ENCODE measurements around the gene THSD7B.

Gene THSD7B

GRCh38 chr2:137336067-137336466 lies 570.7 kb downstream of the THSD7B start:
- Histone ChIP-seq H3K27me3 (ENCODE audit: control insufficient read depth in 5 of 5, insufficient read depth in 4 of 5, low read length in 5 of 5) (no peaks in the 10 kb centered on the region), H3K9ac (ENCODE audit: low read length in 5 of 5) (no peak overlapping the region), H3K36me3 (ENCODE audit: control insufficient read depth in 5 of 5, insufficient read depth in 5 of 5, low read length in 5 of 5) (no peaks in the 10 kb centered on the region), H3K9me3 (ENCODE audit: control insufficient read depth in 5 of 5, low read length in 5 of 5) (no peaks in the 10 kb centered on the region), H3K4me3 (ENCODE audit: low read depth in 1 of 5, low read length in 5 of 5) (no peak overlapping the region), H3K4me1 (ENCODE audit: control insufficient read depth in 5 of 5, insufficient read depth in 5 of 5, low read length in 5 of 5) (no peaks in the 10 kb centered on the region), H3K27ac (ENCODE audit: low read depth, low read length) (no peak overlapping the region)

DNA sequence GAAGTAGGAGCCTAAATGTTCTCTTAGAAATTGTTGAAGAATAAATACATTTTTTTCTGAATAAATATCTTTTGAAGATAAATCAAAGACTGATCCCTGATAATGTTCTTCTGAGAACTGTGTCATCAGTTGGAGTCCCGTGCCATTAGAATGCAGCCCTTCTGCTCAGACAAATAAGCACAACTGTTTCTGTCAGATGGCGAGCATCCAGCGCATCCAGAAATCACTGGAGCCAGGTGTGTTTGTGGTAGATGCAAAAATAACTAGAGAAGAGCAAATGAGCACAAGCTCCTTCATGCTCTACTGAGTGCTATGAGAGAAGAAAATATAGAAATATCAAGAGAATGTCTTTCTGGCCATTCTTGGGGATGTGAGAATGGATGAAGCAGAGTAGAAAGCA lies 573.7 kb downstream of the THSD7B start:
- Histone ChIP-seq H3K9ac (ENCODE audit: low read length in 5 of 5) (no peak overlapping the region), H3K4me3 (ENCODE audit: low read depth in 1 of 5, low read length in 5 of 5) (no peak overlapping the region), H3K36me3 (ENCODE audit: control insufficient read depth in 5 of 5, insufficient read depth in 5 of 5, low read length in 5 of 5) (no peaks in the 10 kb centered on the region), H3K27ac (ENCODE audit: low read depth, low read length) (no peak overlapping the region), H3K9me3 (ENCODE audit: control insufficient read depth in 5 of 5, low read length in 5 of 5) (no peaks in the 10 kb centered on the region), H3K4me1 (ENCODE audit: control insufficient read depth in 5 of 5, insufficient read depth in 5 of 5, low read length in 5 of 5) (no peaks in the 10 kb centered on the region), H3K27me3 (ENCODE audit: control insufficient read depth in 5 of 5, insufficient read depth in 4 of 5, low read length in 5 of 5) (no peaks in the 10 kb centered on the region)

DNA sequence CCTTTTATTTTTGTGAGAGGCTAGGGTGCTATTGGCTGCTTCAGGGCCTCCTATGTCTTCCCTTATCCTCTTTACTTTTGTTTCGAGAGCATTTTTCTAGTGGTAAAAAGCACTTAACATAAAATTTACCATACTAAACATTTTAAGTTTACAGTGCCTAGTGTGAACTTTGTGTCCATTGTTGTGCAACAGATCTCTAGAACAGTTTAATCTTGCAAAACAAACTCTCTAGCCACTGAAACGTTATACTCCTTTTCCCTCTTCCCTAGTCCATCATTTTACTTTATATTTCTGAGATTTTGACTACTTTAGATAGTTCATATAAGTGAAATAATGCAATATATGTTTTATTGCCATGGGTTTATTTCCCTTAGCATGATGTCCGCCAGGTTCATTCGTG lies 580.6 kb downstream of the THSD7B start:
- no peak overlapping the region for H3K27ac ChIP-seq (ENCODE audit: low read depth, low read length)
- H3K9me3 ChIP-seq (ENCODE audit: control insufficient read depth in 5 of 5, low read length in 5 of 5), result no peaks in the 10 kb centered on the region
- H3K36me3 ChIP-seq (ENCODE audit: control insufficient read depth in 5 of 5, insufficient read depth in 5 of 5, low read length in 5 of 5), result no peaks in the 10 kb centered on the region
- H3K9ac ChIP-seq (ENCODE audit: low read length in 5 of 5), result no peak overlapping the region
- no peaks in the 10 kb centered on the region for H3K27me3 ChIP-seq (ENCODE audit: control insufficient read depth in 5 of 5, insufficient read depth in 4 of 5, low read length in 5 of 5)
- peaks cover 0 to 23% (median 0%) of the 10 kb centered on the region in 5 donors for H3K4me1 ChIP-seq (ENCODE audit: control insufficient read depth in 5 of 5, insufficient read depth in 5 of 5, low read length in 5 of 5)
- H3K4me3 ChIP-seq (ENCODE audit: low read depth in 1 of 5, low read length in 5 of 5), result no peak overlapping the region

GRCh38 chr2:137348301-137348700 lies 583.0 kb downstream of the THSD7B start:
- peak overlapping the region in 1 of 5 donors; percentile 1 for H3K4me3 ChIP-seq (ENCODE audit: low read depth in 1 of 5, low read length in 5 of 5)
- no peaks in the 10 kb centered on the region for H3K36me3 ChIP-seq (ENCODE audit: control insufficient read depth in 5 of 5, insufficient read depth in 5 of 5, low read length in 5 of 5)
- H3K27me3 ChIP-seq (ENCODE audit: control insufficient read depth in 5 of 5, insufficient read depth in 4 of 5, low read length in 5 of 5), result no peaks in the 10 kb centered on the region
- no peak overlapping the region for H3K9ac ChIP-seq (ENCODE audit: low read length in 5 of 5)
- no peaks in the 10 kb centered on the region for H3K9me3 ChIP-seq (ENCODE audit: control insufficient read depth in 5 of 5, low read length in 5 of 5)
- peaks cover 0 to 27% (median 0%) of the 10 kb centered on the region in 5 donors for H3K4me1 ChIP-seq (ENCODE audit: control insufficient read depth in 5 of 5, insufficient read depth in 5 of 5, low read length in 5 of 5)
- H3K27ac ChIP-seq (ENCODE audit: low read depth, low read length), result no peak overlapping the region

DNA sequence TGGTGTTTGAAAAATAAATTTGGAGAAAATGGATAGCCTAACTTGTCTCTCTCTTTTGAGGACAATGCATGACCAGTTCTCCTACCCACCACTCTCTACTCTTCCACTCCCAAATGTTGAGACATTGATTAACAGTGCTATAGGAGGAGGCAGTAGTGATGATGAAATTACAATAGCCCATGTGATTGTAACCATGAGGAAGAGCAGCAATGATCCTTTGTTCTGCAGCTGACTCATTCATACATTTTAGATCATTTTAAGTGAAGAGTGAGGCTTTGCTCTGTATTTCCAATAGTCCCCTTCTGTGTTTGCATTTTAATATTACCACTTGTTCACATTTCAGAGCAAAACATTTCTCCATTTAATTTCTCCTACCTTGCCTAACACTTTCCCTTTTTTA lies 592.3 kb downstream of the THSD7B start:
- H3K4me1 ChIP-seq (ENCODE audit: control insufficient read depth in 5 of 5, insufficient read depth in 5 of 5, low read length in 5 of 5), result peaks cover 0 to 6% (median 0%) of the 10 kb centered on the region in 5 donors
- H3K9ac ChIP-seq (ENCODE audit: low read length in 5 of 5), result no peak overlapping the region

GRCh38 chr2:137367361-137367760 lies 602.0 kb downstream of the THSD7B start:
- Histone ChIP-seq H3K4me3 (ENCODE audit: low read depth in 1 of 5, low read length in 5 of 5) (no peak overlapping the region), H3K9me3 (ENCODE audit: control insufficient read depth in 5 of 5, low read length in 5 of 5) (no peaks in the 10 kb centered on the region), H3K9ac (ENCODE audit: low read length in 5 of 5) (no peak overlapping the region), H3K4me1 (ENCODE audit: control insufficient read depth in 5 of 5, insufficient read depth in 5 of 5, low read length in 5 of 5) (no peaks in the 10 kb centered on the region), H3K36me3 (ENCODE audit: control insufficient read depth in 5 of 5, insufficient read depth in 5 of 5, low read length in 5 of 5) (no peaks in the 10 kb centered on the region), H3K27ac (ENCODE audit: low read depth, low read length) (no peak overlapping the region), H3K27me3 (ENCODE audit: control insufficient read depth in 5 of 5, insufficient read depth in 4 of 5, low read length in 5 of 5) (no peaks in the 10 kb centered on the region)

More for the DNA sequence above, 592.3 kb downstream of the THSD7B start:
- Histone ChIP-seq H3K27me3 (ENCODE audit: control insufficient read depth in 5 of 5, insufficient read depth in 4 of 5, low read length in 5 of 5) (no peaks in the 10 kb centered on the region), H3K4me3 (ENCODE audit: low read depth in 1 of 5, low read length in 5 of 5) (no peak overlapping the region), H3K9me3 (ENCODE audit: control insufficient read depth in 5 of 5, low read length in 5 of 5) (peaks cover 0 to 4% (median 3%) of the 10 kb centered on the region in 5 donors), H3K27ac (ENCODE audit: low read depth, low read length) (no peak overlapping the region), H3K36me3 (ENCODE audit: control insufficient read depth in 5 of 5, insufficient read depth in 5 of 5, low read length in 5 of 5) (no peaks in the 10 kb centered on the region)

DNA sequence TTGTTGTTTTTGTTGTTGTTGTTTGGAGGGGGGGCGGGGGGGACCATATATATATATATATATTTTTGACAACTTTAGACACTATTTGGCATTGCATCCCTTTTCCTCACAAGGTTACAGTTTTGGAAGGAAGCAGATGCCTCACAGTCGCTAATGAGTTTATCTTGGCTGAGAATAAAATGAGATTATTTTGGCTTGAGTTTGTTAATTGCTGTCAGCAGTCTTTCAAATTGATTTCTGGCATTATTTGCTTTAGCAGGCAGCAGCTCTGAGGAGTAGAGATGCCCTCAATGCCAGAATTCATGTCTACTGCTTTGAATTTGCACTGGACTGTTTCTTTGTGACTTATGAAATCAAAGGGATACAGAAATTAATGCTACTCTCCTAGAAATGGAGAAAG lies 603.8 kb downstream of the THSD7B start:
- Histone ChIP-seq H3K27ac (ENCODE audit: low read depth, low read length) (no peak overlapping the region), H3K9me3 (ENCODE audit: control insufficient read depth in 5 of 5, low read length in 5 of 5) (no peaks in the 10 kb centered on the region), H3K36me3 (ENCODE audit: control insufficient read depth in 5 of 5, insufficient read depth in 5 of 5, low read length in 5 of 5) (no peaks in the 10 kb centered on the region), H3K9ac (ENCODE audit: low read length in 5 of 5) (no peak overlapping the region), H3K4me3 (ENCODE audit: low read depth in 1 of 5, low read length in 5 of 5) (no peak overlapping the region), H3K27me3 (ENCODE audit: control insufficient read depth in 5 of 5, insufficient read depth in 4 of 5, low read length in 5 of 5) (no peaks in the 10 kb centered on the region), H3K4me1 (ENCODE audit: control insufficient read depth in 5 of 5, insufficient read depth in 5 of 5, low read length in 5 of 5) (no peaks in the 10 kb centered on the region)

- peaks cover 0 to 7% (median 2%) of the 10 kb centered on the region in 5 donors for H3K9me3 ChIP-seq (ENCODE audit: control insufficient read depth in 5 of 5, low read length in 5 of 5)
- no peak overlapping the region for H3K27ac ChIP-seq (ENCODE audit: low read depth, low read length)
- no peaks in the 10 kb centered on the region for H3K4me1 ChIP-seq (ENCODE audit: control insufficient read depth in 5 of 5, insufficient read depth in 5 of 5, low read length in 5 of 5)
- no peaks in the 10 kb centered on the region for H3K27me3 ChIP-seq (ENCODE audit: control insufficient read depth in 5 of 5, insufficient read depth in 4 of 5, low read length in 5 of 5)
- no peaks in the 10 kb centered on the region for H3K36me3 ChIP-seq (ENCODE audit: control insufficient read depth in 5 of 5, insufficient read depth in 5 of 5, low read length in 5 of 5)
- H3K9ac ChIP-seq (ENCODE audit: low read length in 5 of 5), result no peak overlapping the region
- no peak overlapping the region for H3K4me3 ChIP-seq (ENCODE audit: low read depth in 1 of 5, low read length in 5 of 5)
These were observed 613.8 kb downstream of the THSD7B start for GRCh38 chr2:137379186-137379585.

- Histone ChIP-seq H3K27me3 (ENCODE audit: control insufficient read depth in 5 of 5, insufficient read depth in 4 of 5, low read length in 5 of 5) (no peaks in the 10 kb centered on the region), H3K36me3 (ENCODE audit: control insufficient read depth in 5 of 5, insufficient read depth in 5 of 5, low read length in 5 of 5) (no peaks in the 10 kb centered on the region), H3K9ac (ENCODE audit: low read length in 5 of 5) (no peak overlapping the region)
These were observed 615.3 kb downstream of the THSD7B start for GRCh38 chr2:137380610-137381009.

DNA sequence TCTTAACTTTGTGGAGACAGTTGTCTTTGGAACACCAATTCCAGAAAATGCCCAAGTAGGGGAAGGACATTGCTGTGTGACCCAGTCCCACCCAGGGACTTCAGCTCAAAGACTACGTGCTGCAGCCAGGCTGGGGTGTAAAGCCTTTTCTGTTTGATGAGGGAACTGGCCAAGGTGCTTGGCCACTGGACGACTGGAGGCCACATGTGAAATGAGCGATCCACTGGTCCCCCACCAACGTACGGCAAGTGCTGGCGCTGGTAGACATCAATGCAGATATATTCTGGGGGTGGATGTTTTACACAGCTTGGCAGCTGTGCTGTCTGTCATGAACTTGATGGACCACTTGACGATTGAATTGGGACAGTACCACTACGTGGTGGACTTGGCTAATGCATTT lies 616.4 kb downstream of the THSD7B start:
- Histone ChIP-seq H3K4me1 (ENCODE audit: control insufficient read depth in 5 of 5, insufficient read depth in 5 of 5, low read length in 5 of 5) (no peaks in the 10 kb centered on the region), H3K36me3 (ENCODE audit: control insufficient read depth in 5 of 5, insufficient read depth in 5 of 5, low read length in 5 of 5) (no peaks in the 10 kb centered on the region), H3K27me3 (ENCODE audit: control insufficient read depth in 5 of 5, insufficient read depth in 4 of 5, low read length in 5 of 5) (no peaks in the 10 kb centered on the region), H3K9ac (ENCODE audit: low read length in 5 of 5) (no peak overlapping the region), H3K4me3 (ENCODE audit: low read depth in 1 of 5, low read length in 5 of 5) (no peak overlapping the region), H3K9me3 (ENCODE audit: control insufficient read depth in 5 of 5, low read length in 5 of 5) (peaks cover 0 to 10% (median 2%) of the 10 kb centered on the region in 5 donors), H3K27ac (ENCODE audit: low read depth, low read length) (no peak overlapping the region)

More at GRCh38 chr2:137380610-137381009, 615.3 kb downstream of the THSD7B start:
- no peak overlapping the region for H3K4me3 ChIP-seq (ENCODE audit: low read depth in 1 of 5, low read length in 5 of 5)
- peaks cover 0 to 10% (median 2%) of the 10 kb centered on the region in 5 donors for H3K9me3 ChIP-seq (ENCODE audit: control insufficient read depth in 5 of 5, low read length in 5 of 5)
- no peak overlapping the region for H3K27ac ChIP-seq (ENCODE audit: low read depth, low read length)
- H3K4me1 ChIP-seq (ENCODE audit: control insufficient read depth in 5 of 5, insufficient read depth in 5 of 5, low read length in 5 of 5), result no peaks in the 10 kb centered on the region

- Histone ChIP-seq H3K4me1 (ENCODE audit: control insufficient read depth in 5 of 5, insufficient read depth in 5 of 5, low read length in 5 of 5) (no peaks in the 10 kb centered on the region), H3K27me3 (ENCODE audit: control insufficient read depth in 5 of 5, insufficient read depth in 4 of 5, low read length in 5 of 5) (no peaks in the 10 kb centered on the region), H3K36me3 (ENCODE audit: control insufficient read depth in 5 of 5, insufficient read depth in 5 of 5, low read length in 5 of 5) (no peaks in the 10 kb centered on the region), H3K27ac (ENCODE audit: low read depth, low read length) (no peak overlapping the region), H3K9ac (ENCODE audit: low read length in 5 of 5) (no peak overlapping the region), H3K9me3 (ENCODE audit: control insufficient read depth in 5 of 5, low read length in 5 of 5) (peaks cover 0 to 10% (median 2%) of the 10 kb centered on the region in 5 donors), H3K4me3 (ENCODE audit: low read depth in 1 of 5, low read length in 5 of 5) (no peak overlapping the region)
These were observed 618.0 kb downstream of the THSD7B start for GRCh38 chr2:137383391-137383790.
